Stomach (tissue), 9 donors: ENCODE results near the gene ENAH. TPM values are rescaled to one million over a fixed set of nuclear protein-coding genes. Genes with fewer than 3 reads are reported as not detected.
"Not testable (repeated sequence)": the region's sequence is repeated elsewhere in the genome, so short reads cannot be mapped to it uniquely, and the experiment has no call there.

Source experiments
- DNase-seq, 2 donors: peaks; one replicate each; pipeline versions ENCODE4 v3.0.0 to v3.0.0-alpha.2; 2013 to 2019
- H3K27ac ChIP-seq, 5 donors: fragments of 200-600 bp in 4 of 5; sonication (generic) in 4 of 5; one replicate each; pipeline ENCODE4 v1.5.1; 2013 to 2019; ENCODE audit warnings: mild to moderate bottlenecking in 1 of 5, moderate library complexity in 1 of 5
- H3K27me3 ChIP-seq, 3 donors: fragments of 200-600 bp; sonication (generic); one replicate each; pipeline ENCODE4 v1.5.1; 2017 to 2019; ENCODE audit warnings: mixed run types in 1 of 3
- H3K36me3 ChIP-seq, 4 donors: fragments of 200-600 bp; sonication (generic); 1 replicate in 3 of 4; 2 replicates in 1 of 4; pipeline ENCODE4 v1.5.1; 2016 to 2019
- H3K4me1 ChIP-seq, 4 donors: fragments of 200-600 bp; sonication (generic); one replicate each; pipeline ENCODE4 v1.5.1; 2016 to 2019
- H3K4me3 ChIP-seq, 4 donors: fragments of 200-600 bp; sonication (generic) in 3 of 4; one replicate each; pipeline ENCODE4 v1.5.1; 2016 to 2019; ENCODE audit warnings: mild to moderate bottlenecking in 1 of 4
- H3K9me3 ChIP-seq, 4 donors: fragments of 200-600 bp; sonication (generic); one replicate each; pipeline ENCODE4 v1.5.1; 2016 to 2019
- CTCF ChIP-seq, 7 experiments: fragments of 450-650 bp in 4 of 7; fragments of 200-600 bp in 3 of 7; sonication (generic) in 3 of 7; IDR thresholded peaks; one replicate each; pipeline ENCODE4 v1.5.1; 2016 to 2019; ENCODE audit warnings: antibody characterized with exemption in 7 of 7, control low read depth in 2 of 7, mild to moderate bottlenecking in 1 of 7
- EP300 ChIP-seq: sonication (generic); formaldehyde crosslinking; IDR thresholded peaks from one replicate; pipeline ENCODE4 v1.6.1; 2017; ENCODE audit warnings: antibody characterized with exemption
- POLR2A ChIP-seq, 4 donors: fragments of 450-650 bp; IDR thresholded peaks; one replicate each; pipeline ENCODE4 v1.6.1; 2016; ENCODE audit warnings: antibody characterized with exemption in 4 of 4, control low read depth in 2 of 4, mild to moderate bottlenecking in 1 of 4, moderate library complexity in 1 of 4
- POLR2AphosphoS5 ChIP-seq, 3 donors: sonication (generic); formaldehyde crosslinking; IDR thresholded peaks; one replicate each; pipeline ENCODE4 v1.6.1; 2016; ENCODE audit warnings: antibody characterized with exemption in 3 of 3
- WGBS, 5 donors: extraction: QIAGEN DNeasy Blood & Tissue Kit in 3 of 5; methylation state at CpG; one replicate each; pipeline versions ENCODE4 v1.1.5 to v1.1.7; 2013 to 2018; 5-methylcytosine and 5-hydroxymethylcytosine counted together
- intact Hi-C: fragments of 100-400 bp; cut with DNase I; formaldehyde crosslinking; loops from one replicate; pipeline ENCODE4 v1.15.1; 2023; ENCODE audit warnings: low total_unique reads
- polyA plus RNA-seq, 3 donors: library from polyadenylated mRNA; stranded (reverse); fragments of 200-250 nt; gene quantifications; one replicate each; pipeline ENCODE4 v1.2.3, GENCODE V29; 2013
- total RNA-seq, 5 donors: library from RNA; depleted of rRNA; stranded (reverse); fragments of >200 nt; gene quantifications; one replicate each; pipeline versions ENCODE4 v1.1.0 to v1.2.3, GENCODE V29; 2014 to 2016
- donor health status: healthy with polysubstance abuse.
- donor health status: Bipolar disorder and iron deficiency.
- donor health status: healthy.

The ENAH gene
- total and polyA plus RNA-seq, 8 donors = 8.5 to 186 (median 110) TPM

GRCh38 chr1:225476100-225476511 is 176.8 kb downstream of the ENAH start:
- no peaks in the 10 kb centered on the region for H3K9me3 ChIP-seq
- no peak overlapping the region for H3K27ac ChIP-seq
- no peak for DNase-seq
- 84 to 94% (median 91%) methylated on average over 6 to 7 of the region's 7 CpGs for WGBS, 5 donors
- H3K4me3 ChIP-seq = no peak overlapping the region
- no peaks in the 10 kb centered on the region for H3K27me3 ChIP-seq
- intact Hi-C loops = loop anchor here (5.0 to 10.0 kb wide), 3 partner anchors 299 to 501 kb away; partner anchors contain the start of gene SRP9
- TF ChIP-seq POLR2A (IDR thresholded peaks at IDR 0.05) (no peak), CTCF (IDR thresholded peaks at IDR 0.05) (no peak), EP300 (no peak)
- peaks cover 6 to 18% (median 12%) of the 10 kb centered on the region in 4 donors for H3K4me1 ChIP-seq
- no peaks in the 10 kb centered on the region for H3K36me3 ChIP-seq

GRCh38 chr1:225474986-225475820 is 177.7 kb downstream of the ENAH start:
- no peaks in the 10 kb centered on the region for H3K9me3 ChIP-seq
- H3K4me3 ChIP-seq = peak overlapping the region in 1 of 4 donors; percentile 11
- peaks cover 5 to 13% (median 12%) of the 10 kb centered on the region in 4 donors for H3K4me1 ChIP-seq
- intact Hi-C loops = loop anchor here (5.0 to 10.0 kb wide), 3 partner anchors 300 to 502 kb away; partner anchors contain the start of gene SRP9
- TF ChIP-seq POLR2A (IDR thresholded peaks at IDR 0.05) (no peak), CTCF (IDR thresholded peaks at IDR 0.05) (peak in 6 of 7 experiments; percentile 100), POLR2AphosphoS5 (IDR thresholded peaks at IDR 0.05) (peak; percentile 38 to 86 (median 46)), EP300 (no peak)
- 25 to 28% (median 26%) methylated on average over 35 to 50 of the region's 50 CpGs for WGBS, 5 donors
- no peaks in the 10 kb centered on the region for H3K36me3 ChIP-seq
- H3K27me3 ChIP-seq = no peaks in the 10 kb centered on the region
- H3K27ac ChIP-seq = no peak overlapping the region
- peak; percentile 74 to 90 for DNase-seq

- TF ChIP-seq CTCF (IDR thresholded peaks at IDR 0.05) = no peak
- no peak for TF ChIP-seq POLR2AphosphoS5 (IDR thresholded peaks at IDR 0.05)
- TF ChIP-seq POLR2A (IDR thresholded peaks at IDR 0.05) = no peak
- no peak for TF ChIP-seq EP300
- intact Hi-C loops = loop anchor here (10.0 kb wide), 2 partner anchors 300 to 440 kb away; partner anchors contain the start of gene SRP9
- no peaks in the 10 kb centered on the region for H3K27me3 ChIP-seq
- H3K27ac ChIP-seq = no peak overlapping the region
- DNase-seq = no peak
- H3K4me1 ChIP-seq = peaks cover 5 to 13% (median 12%) of the 10 kb centered on the region in 4 donors
- no peak overlapping the region for H3K4me3 ChIP-seq
- 38 to 49% (median 43%) methylated on average over 12 to 13 of the region's 13 CpGs for WGBS, 5 donors
- no peaks in the 10 kb centered on the region for H3K36me3 ChIP-seq
- H3K9me3 ChIP-seq = no peaks in the 10 kb centered on the region
These were observed 178.4 kb downstream of the ENAH start for GRCh38 chr1:225474439-225474985.

GRCh38 chr1:225473676-225474438 is 179.1 kb downstream of the ENAH start:
- H3K4me1 ChIP-seq = peaks cover 5 to 13% (median 12%) of the 10 kb centered on the region in 4 donors
- H3K4me3 ChIP-seq, H3K36me3 ChIP-seq, H3K27ac ChIP-seq, H3K27me3 ChIP-seq, H3K9me3 ChIP-seq, DNase-seq: not testable (repeated sequence)
- WGBS, 5 donors = 91 to 96% (median 93%) methylated on average over 26 of the region's 26 CpGs
- intact Hi-C loops = loop anchor here (10.0 kb wide), 2 partner anchors 301 to 441 kb away; partner anchors contain the start of gene SRP9

- H3K27ac ChIP-seq, DNase-seq: not testable (repeated sequence)
These were observed 179.7 kb downstream of the ENAH start for GRCh38 chr1:225473266-225473665.

More at GRCh38 chr1:225473266-225473665, 179.7 kb downstream of the ENAH start:
- not testable (repeated sequence) for H3K36me3 ChIP-seq, H3K27me3 ChIP-seq, H3K4me3 ChIP-seq, H3K9me3 ChIP-seq
- intact Hi-C loops = loop anchor here (10.0 kb wide), 2 partner anchors 302 to 442 kb away; partner anchors contain the start of gene SRP9
- 55 to 70% (median 60%) methylated on average over 5 to 8 of the region's 8 CpGs for WGBS, 5 donors
- peaks cover 5 to 13% (median 12%) of the 10 kb centered on the region in 4 donors for H3K4me1 ChIP-seq
